GM23338 (cell line): Measurements from ENCODE around the gene GOLT1A.

Experiments
- CREB1 ChIP-seq: fragments of 250-450 bp; sonication (Bioruptor Pico); IDR thresholded peaks from 2 replicates; pipeline ENCODE4 v1.5.0; 2020; ENCODE audit warnings: low read depth, mild to moderate bottlenecking, moderate library complexity
- CTCF ChIP-seq, 2 experiments: fragments of 200-600 bp in 1 of 2; sonication (generic) in 1 of 2; conservative IDR thresholded peaks; 2 replicates each; pipeline versions ENCODE4 v1.5.1 to v1.6.1; 2016 to 2017; ENCODE audit warnings: antibody characterized with exemption in 2 of 2, low read depth in 2 of 2, mild to moderate bottlenecking in 2 of 2, moderate library complexity in 1 of 2
- EZH2 ChIP-seq: fragments of 200-600 bp; sonication (generic); IDR thresholded peaks from one replicate; pipeline ENCODE4 v1.8.0; 2017; ENCODE audit warnings: antibody characterized with exemption, mild to moderate bottlenecking, low read depth; ENCODE audit not compliant: unreplicated experiment
- EZH2phosphoT487 ChIP-seq: fragments of 200-600 bp; sonication (generic); IDR thresholded peaks from one replicate; pipeline ENCODE4 v1.8.1; 2018; ENCODE audit warnings: antibody characterized with exemption; ENCODE audit not compliant: unreplicated experiment
- JUNB ChIP-seq: IDR thresholded peaks from one replicate; pipeline ENCODE4 v1.6.1; 2016; ENCODE audit warnings: antibody characterized with exemption; ENCODE audit not compliant: unreplicated experiment
- POLR2AphosphoS5 ChIP-seq: IDR thresholded peaks from 2 replicates; pipeline ENCODE4 v1.6.1; 2016; ENCODE audit warnings: antibody characterized with exemption, low read depth
- ZNF114 ChIP-seq: fragments of 250-450 bp; sonication (Bioruptor Pico); IDR thresholded peaks from 2 replicates; pipeline ENCODE4 v1.5.0; 2020; ENCODE audit warnings: mild to moderate bottlenecking, moderate library complexity
- TF ChIP-seq, protein P1 (sequence below): IDR thresholded peaks from 2 replicates; pipeline ENCODE4 v1.6.1; 2016; ENCODE audit warnings: antibody characterized with exemption

DNA sequence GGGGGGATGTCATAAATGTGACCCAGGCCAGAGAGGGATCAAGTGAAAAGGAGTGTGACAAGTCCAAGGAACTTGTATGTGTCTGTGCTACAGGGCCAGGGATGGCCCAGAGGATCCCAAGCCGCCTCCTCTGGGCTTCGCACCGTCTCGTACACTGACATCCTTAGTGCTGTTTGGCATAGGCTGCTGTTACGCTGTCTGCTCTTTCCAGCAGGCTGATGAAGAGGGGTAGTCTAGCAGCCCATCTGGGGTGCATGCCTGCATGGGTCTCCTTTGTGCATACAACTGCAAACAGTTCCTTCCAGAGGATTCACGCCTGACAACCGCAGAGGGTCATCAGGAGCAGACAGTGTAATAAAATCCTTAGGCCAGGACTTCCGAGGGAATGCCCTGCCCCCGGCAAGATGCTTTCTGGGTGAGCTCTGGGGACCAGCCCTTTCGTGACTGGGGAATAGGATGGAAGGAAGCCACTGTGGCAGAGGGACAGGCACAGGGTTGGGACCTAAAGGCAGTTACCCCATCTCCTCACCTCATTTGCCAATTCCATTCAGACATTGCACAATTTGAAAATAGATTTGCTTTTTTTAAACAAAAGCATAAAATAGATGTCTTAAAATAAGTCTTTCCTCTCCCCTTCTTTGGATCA, 6.3 kb upstream of the GOLT1A start:
- TF ChIP-seq CTCF (conservative IDR thresholded peaks at IDR 0.05; ENCODE audit: low read depth in 2 of 2), result no peak
- no peak for TF ChIP-seq EZH2
- TF ChIP-seq CREB1 (CRISPR knock-in tag), result no peak
- TF ChIP-seq JUNB, result no peak
- no peak for TF ChIP-seq EZH2phosphoT487
- TF ChIP-seq ZNF114 (CRISPR knock-in tag), result no peak
- TF ChIP-seq POLR2AphosphoS5, result no peak
- TF ChIP-seq, protein P1, sequence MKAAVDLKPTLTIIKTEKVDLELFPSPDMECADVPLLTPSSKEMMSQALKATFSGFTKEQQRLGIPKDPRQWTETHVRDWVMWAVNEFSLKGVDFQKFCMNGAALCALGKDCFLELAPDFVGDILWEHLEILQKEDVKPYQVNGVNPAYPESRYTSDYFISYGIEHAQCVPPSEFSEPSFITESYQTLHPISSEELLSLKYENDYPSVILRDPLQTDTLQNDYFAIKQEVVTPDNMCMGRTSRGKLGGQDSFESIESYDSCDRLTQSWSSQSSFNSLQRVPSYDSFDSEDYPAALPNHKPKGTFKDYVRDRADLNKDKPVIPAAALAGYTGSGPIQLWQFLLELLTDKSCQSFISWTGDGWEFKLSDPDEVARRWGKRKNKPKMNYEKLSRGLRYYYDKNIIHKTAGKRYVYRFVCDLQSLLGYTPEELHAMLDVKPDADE, result no peak
